HCT116 (cell line): ENCODE results near the gene PDCL3. TPM values are rescaled to one million over a fixed set of nuclear protein-coding genes. Genes with fewer than 3 reads are reported as not detected.

Experiments
- ATAC-seq: fragments of 200-7000 bp; cut with Tn5 transposase; 2 replicates; pipeline ENCODE4 v1.9.1; 2020; ENCODE audit warnings: mild to moderate bottlenecking, moderate library complexity
- BruUV-seq: library from RNA; stranded (reverse); fragments of 400-500 nt; replicated peaks from 2 replicates; lab custom pipeline; 2021; lab: Mats Ljungman, UMichigan
- CTCF ChIA-PET: fragments of 300-600 bp; sonication (Branson Sonifier 250); formaldehyde crosslinking; loops from one replicate; lab custom pipeline; 2021; ENCODE audit warnings: antibody characterized with exemption; lab: Charles Lee
- POLR2A ChIA-PET: fragments of 300-600, 350-600 bp; sonication (Branson Sonifier 250); formaldehyde crosslinking; loops from one replicate; lab custom pipeline; 2021; ENCODE audit warnings: antibody characterized with exemption; lab: Charles Lee
- RAD21 ChIA-PET, 2 experiments: fragments of 300-600 bp; sonication (Branson Sonifier 250); formaldehyde crosslinking; loops; one replicate each; lab custom pipeline; 2023; ENCODE audit warnings: low total read pairs in 2 of 2; ENCODE audit not compliant: uncharacterized antibody in 2 of 2, unreplicated experiment in 2 of 2, low non-redundant PET in 1 of 2; lab: Charles Lee
- DNase-seq: peaks from one replicate; pipeline ENCODE4 v3.0.0-alpha.2; 2010; ENCODE audit warnings: low read depth, low spot score
- H2AFZ ChIP-seq: fragments of 200-600 bp; shearing (Covaris generic), sonication (generic); 2 replicates; pipeline ENCODE4 v1.6.1; 2017; ENCODE audit warnings: low read depth, mixed run types, mixed read lengths, antibody characterized with exemption, low read length; ENCODE audit not compliant: poor library complexity, severe bottlenecking
- H3K27ac ChIP-seq: 2 replicates; pipeline ENCODE4 v1.5.1; 2012; ENCODE audit warnings: low read depth, low read length
- H3K27me3 ChIP-seq: fragments of 200-600 bp; sonication (generic); 2 replicates; pipeline ENCODE4 v1.6.1; 2016; ENCODE audit warnings: mixed run types, low read length, mixed read lengths; ENCODE audit not compliant: insufficient read depth
- H3K36me3 ChIP-seq, 2 experiments: fragments of 200-500 bp in 1 of 2; fragments of 200-600 bp in 1 of 2; sonication (Bioruptor generic) in 1 of 2; sonication (generic) in 1 of 2; 2 replicates each; pipeline versions ENCODE4 v1.5.1 to v1.6.1; 2014 to 2016; ENCODE audit warnings: low read length in 2 of 2, inconsistent platforms in 1 of 2, mixed read lengths in 1 of 2, mixed run types in 1 of 2; ENCODE audit not compliant: insufficient read depth in 2 of 2, control insufficient read depth in 1 of 2
- H3K4me1 ChIP-seq, 2 experiments: fragments of 200-600 bp in 1 of 2; sonication (generic) in 1 of 2; 2 replicates each; pipeline versions ENCODE4 v1.5.1 to v1.6.1; 2012 to 2017; ENCODE audit warnings: low read length in 2 of 2, inconsistent platforms in 1 of 2, mild to moderate bottlenecking in 1 of 2, mixed read lengths in 1 of 2, mixed run types in 1 of 2, moderate library complexity in 1 of 2; ENCODE audit not compliant: insufficient read depth in 2 of 2, control insufficient read depth in 1 of 2
- H3K4me2 ChIP-seq: fragments of 200-600 bp; sonication (generic); 2 replicates; pipeline ENCODE4 v1.6.1; 2017; ENCODE audit warnings: mixed run types, low read length, mixed read lengths
- H3K4me3 ChIP-seq, 2 experiments: fragments of 200-600 bp in 1 of 2; sonication (generic) in 1 of 2; replicated peaks in 1 of 2; 2 replicates each; pipeline ENCODE4 v1.5.1; 2011 to 2016; ENCODE audit warnings: low read length in 2 of 2, control low read depth in 1 of 2, low read depth in 1 of 2, mild to moderate bottlenecking in 1 of 2, mixed read lengths in 1 of 2, mixed run types in 1 of 2
- H3K79me2 ChIP-seq: fragments of 200-600 bp; sonication (generic); 2 replicates; pipeline ENCODE4 v1.6.1; 2017; ENCODE audit warnings: mild to moderate bottlenecking, mixed run types, low read length, moderate library complexity, mixed read lengths; ENCODE audit not compliant: insufficient read depth
- H3K9ac ChIP-seq: fragments of 200-600 bp; sonication (generic); 2 replicates; pipeline ENCODE4 v1.6.1; 2016; ENCODE audit warnings: low read length, mixed read lengths
- H3K9me2 ChIP-seq: fragments of 200-600 bp; sonication (generic), shearing (Covaris generic); 2 replicates; pipeline ENCODE4 v1.6.1; 2017; ENCODE audit warnings: mixed run types, mild to moderate bottlenecking, moderate library complexity; ENCODE audit not compliant: insufficient read depth
- H3K9me3 ChIP-seq, 2 experiments: fragments of 200-500 bp in 1 of 2; fragments of 200-600 bp in 1 of 2; sonication (Bioruptor generic) in 1 of 2; sonication (generic) in 1 of 2; 2 replicates each; pipeline ENCODE4 v1.6.1; 2014 to 2017; ENCODE audit warnings: low read length in 2 of 2, mixed read lengths in 2 of 2, inconsistent platforms in 1 of 2, low read depth in 1 of 2, mild to moderate bottlenecking in 1 of 2, mixed run types in 1 of 2, moderate library complexity in 1 of 2; ENCODE audit not compliant: control insufficient read depth in 1 of 2, insufficient read depth in 1 of 2
- H4K20me1 ChIP-seq: fragments of 200-600 bp; sonication (generic), shearing (Covaris generic); 2 replicates; pipeline ENCODE4 v1.6.1; 2017; ENCODE audit warnings: mixed run types, mild to moderate bottlenecking, moderate library complexity; ENCODE audit not compliant: insufficient read depth
- ATF3 ChIP-seq: IDR thresholded peaks from 2 replicates; pipeline ENCODE4 v1.6.1; 2012
- CBX3 ChIP-seq: IDR thresholded peaks from 2 replicates; pipeline ENCODE4 v1.6.1; 2012; ENCODE audit warnings: low read depth
- CEBPB ChIP-seq: IDR thresholded peaks from 2 replicates; pipeline ENCODE4 v1.6.1; 2012; ENCODE audit warnings: low read depth
- CTCF ChIP-seq, 3 experiments: fragments of 200-600 bp in 1 of 3; sonication (generic) in 1 of 3; IDR thresholded peaks in 2 of 3; conservative IDR thresholded peaks in 1 of 3; 2 replicates each; pipeline ENCODE4 v1.5.1; 2012 to 2017; ENCODE audit warnings: low read depth in 2 of 3, low read length in 2 of 3, antibody characterized with exemption in 1 of 3, borderline replicate concordance in 1 of 3, control low read depth in 1 of 3, mild to moderate bottlenecking in 1 of 3, mixed read lengths in 1 of 3, mixed run types in 1 of 3, moderate library complexity in 1 of 3; ENCODE audit not compliant: insufficient read depth in 1 of 3
- EGR1 ChIP-seq: IDR thresholded peaks from 2 replicates; pipeline ENCODE4 v1.6.1; 2012; ENCODE audit warnings: low read depth
- EZH2 ChIP-seq: fragments of 200-600 bp; sonication (generic); IDR thresholded peaks from 2 replicates; pipeline ENCODE4 v1.6.1; 2017; ENCODE audit warnings: antibody characterized with exemption, mixed run types
- EZH2phosphoT487 ChIP-seq: fragments of 200-600 bp; IDR thresholded peaks from 2 replicates; pipeline ENCODE4 v1.6.1; 2018; ENCODE audit warnings: antibody characterized with exemption, borderline replicate concordance
- FOSL1 ChIP-seq: IDR thresholded peaks from 2 replicates; pipeline ENCODE4 v1.6.1; 2012; ENCODE audit warnings: low read depth
- JUND ChIP-seq: IDR thresholded peaks from 2 replicates; pipeline ENCODE4 v1.6.1; 2012
- MAX ChIP-seq: IDR thresholded peaks from 2 replicates; pipeline ENCODE4 v1.6.1; 2012
- POLR2A ChIP-seq: IDR thresholded peaks from 2 replicates; pipeline ENCODE4 v1.7.0; 2011; ENCODE audit warnings: borderline replicate concordance; ENCODE audit not compliant: insufficient read depth, insufficient read length; ENCODE audit errors: extremely low read depth
- RAD21 ChIP-seq: IDR thresholded peaks from 2 replicates; pipeline ENCODE4 v1.6.1; 2012; ENCODE audit warnings: low read depth, mild to moderate bottlenecking
- REST ChIP-seq: IDR thresholded peaks from 2 replicates; pipeline ENCODE4 v1.6.1; 2012; ENCODE audit warnings: low read depth
- SIN3A ChIP-seq: IDR thresholded peaks from 2 replicates; pipeline ENCODE4 v1.6.1; 2012; ENCODE audit warnings: low read depth
- SP1 ChIP-seq: IDR thresholded peaks from 2 replicates; pipeline ENCODE4 v1.6.1; 2012; ENCODE audit warnings: low read depth
- SRF ChIP-seq: IDR thresholded peaks from 2 replicates; pipeline ENCODE4 v1.6.1; 2012; ENCODE audit warnings: low read depth
- TCF7L2 ChIP-seq: IDR thresholded peaks from 2 replicates; pipeline ENCODE4 v1.7.0; 2011; ENCODE audit warnings: borderline replicate concordance, inconsistent platforms; ENCODE audit not compliant: insufficient read depth, insufficient read length; ENCODE audit errors: extremely low read depth
- YY1 ChIP-seq: IDR thresholded peaks from 2 replicates; pipeline ENCODE4 v1.6.1; 2011; ENCODE audit warnings: low read length, low read depth, moderate library complexity, mild to moderate bottlenecking; ENCODE audit not compliant: insufficient replicate concordance; ENCODE audit errors: extremely low read depth
- ZBTB33 ChIP-seq: IDR thresholded peaks from 2 replicates; pipeline ENCODE4 v1.6.1; 2011; ENCODE audit warnings: mild to moderate bottlenecking, low read length, moderate library complexity; ENCODE audit not compliant: insufficient replicate concordance; ENCODE audit errors: extremely low read depth
- ZNF274 ChIP-seq: fragments of 200-500 bp; sonication (Bioruptor generic); IDR thresholded peaks from 2 replicates; pipeline ENCODE4 v1.6.1; 2014; ENCODE audit warnings: mild to moderate bottlenecking, low read depth, low read length, inconsistent platforms
- intact Hi-C: fragments of 100-400 bp; cut with micrococcal nuclease; formaldehyde crosslinking; loops from 2 replicates; pipeline ENCODE4 v1.10.0; 2022
- total RNA-seq: library from RNA; stranded (reverse); gene quantifications from one replicate; pipeline ENCODE4 v1.2.1, GENCODE V29; 2021; ENCODE audit not compliant: unreplicated experiment

Gene PDCL3
- total RNA-seq, 1 experiment from 2014 or later = 26.3 TPM

- H3K27ac ChIP-seq = no peak overlapping the region
- H3K79me2 ChIP-seq = no peaks in the 10 kb centered on the region
- ChIA-PET POLR2A (no interaction called here), CTCF (no interaction called here), RAD21 (no interaction called here)
- intact Hi-C loops = no loop called here
- no peaks in the 10 kb centered on the region for H3K9me3 ChIP-seq
- H3K9ac ChIP-seq = no peak overlapping the region
- H3K4me2 ChIP-seq = no peak overlapping the region
- no peaks in the 10 kb centered on the region for H3K4me1 ChIP-seq
- no TSS peak for BruUV-seq
- no peaks in the 10 kb centered on the region for H3K36me3 ChIP-seq
- ATAC-seq = no peak
- no peaks in the 10 kb centered on the region for H3K27me3 ChIP-seq
- no peak for TF ChIP-seq ATF3
- no peak for TF ChIP-seq EZH2
- TF ChIP-seq SRF = no peak
- TF ChIP-seq CBX3 = no peak
- TF ChIP-seq CEBPB = no peak
- no peak for TF ChIP-seq TCF7L2
- no peak for TF ChIP-seq ZBTB33
- no peak for TF ChIP-seq MAX
- no peak for TF ChIP-seq REST
- no peak for TF ChIP-seq EZH2phosphoT487
- no peak for TF ChIP-seq CTCF (IDR thresholded peaks at IDR 0.05 in 2 of 3, conservative IDR thresholded peaks at IDR 0.05 in 1 of 3; ENCODE audit: borderline replicate concordance in 1 of 3, insufficient read depth in 1 of 3, low read depth in 2 of 3, low read length in 2 of 3)
- TF ChIP-seq YY1 = no peak
- TF ChIP-seq RAD21 = no peak
- TF ChIP-seq ZNF274 = no peak
- TF ChIP-seq SIN3A = no peak
- TF ChIP-seq JUND = no peak
- no peak for TF ChIP-seq EGR1
- TF ChIP-seq POLR2A = no peak
- TF ChIP-seq SP1 = no peak
- TF ChIP-seq FOSL1 = no peak
- no peak for DNase-seq
- H4K20me1 ChIP-seq = no peaks in the 10 kb centered on the region
- H3K4me3 ChIP-seq = no peak overlapping the region
- H2AFZ ChIP-seq = no peak overlapping the region
- H3K9me2 ChIP-seq = no peaks in the 10 kb centered on the region
Measured at GRCh38 chr2:100513650-100514049, 49.1 kb upstream of the PDCL3 start.
